ENCODE data around the gene NOX3.
A peak's percentile ranks its signal among the peaks of the same experiment; 100 is the strongest.
"Not testable (repeated sequence)": the region's sequence is repeated elsewhere in the genome, so short reads cannot be mapped to it uniquely, and the experiment has no call there.

Gene NOX3

GRCh38 chr6:155466539-155466938 lies 10.9 kb upstream of the NOX3 start:
- H3K27me3 ChIP-seq (ENCODE audit: low read depth, low read length) = no peaks in the 10 kb centered on the region
- peaks cover 0 to 4% of the 10 kb centered on the region in 2 donors for H3K9me3 ChIP-seq (ENCODE audit: control insufficient read depth in 1 of 2, low read length in 2 of 2)
- H3K4me1 ChIP-seq (ENCODE audit: control insufficient read depth in 1 of 2, insufficient read depth in 2 of 2, low read length in 2 of 2) = peaks cover 0 to 3% of the 10 kb centered on the region in 2 donors
- H3K36me3 ChIP-seq (ENCODE audit: control insufficient read depth in 1 of 2, insufficient read depth in 2 of 2, low read length in 2 of 2) = no peaks in the 10 kb centered on the region
- no peak overlapping the region for H3K27ac ChIP-seq (ENCODE audit: low read length)
- H3K4me3 ChIP-seq (ENCODE audit: low read depth in 1 of 2, low read length in 2 of 2) = no peak overlapping the region

GRCh38 chr6:155461556-155461955 lies 5.9 kb upstream of the NOX3 start:
- Histone ChIP-seq H3K4me3 (ENCODE audit: low read depth in 1 of 2, low read length in 2 of 2) (peak overlapping the region in 1 of 2 donors; percentile 31), H3K36me3 (ENCODE audit: control insufficient read depth in 1 of 2, insufficient read depth in 2 of 2, low read length in 2 of 2) (no peaks in the 10 kb centered on the region), H3K27me3 (ENCODE audit: low read depth, low read length) (no peaks in the 10 kb centered on the region), H3K27ac (ENCODE audit: low read length) (peak overlapping the region; percentile 4), H3K9me3 (ENCODE audit: control insufficient read depth in 1 of 2, low read length in 2 of 2) (no peaks in the 10 kb centered on the region), H3K4me1 (ENCODE audit: control insufficient read depth in 1 of 2, insufficient read depth in 2 of 2, low read length in 2 of 2) (peaks cover 0 to 3% of the 10 kb centered on the region in 2 donors)

- H3K27me3 ChIP-seq (ENCODE audit: low read depth, low read length) = no peaks in the 10 kb centered on the region
- no peak overlapping the region for H3K4me3 ChIP-seq (ENCODE audit: low read depth in 1 of 2, low read length in 2 of 2)
- H3K36me3 ChIP-seq (ENCODE audit: control insufficient read depth in 1 of 2, insufficient read depth in 2 of 2, low read length in 2 of 2) = no peaks in the 10 kb centered on the region
These were observed 1.2 kb downstream of the NOX3 start for GRCh38 chr6:155454471-155454870.

GRCh38 chr6:155454008-155454407 lies 1.6 kb downstream of the NOX3 start:
- H3K4me3 ChIP-seq (ENCODE audit: low read depth in 1 of 2, low read length in 2 of 2) = no peak overlapping the region
- no peaks in the 10 kb centered on the region for H3K9me3 ChIP-seq (ENCODE audit: control insufficient read depth in 1 of 2, low read length in 2 of 2)
- peaks cover 0 to 6% of the 10 kb centered on the region in 2 donors for H3K4me1 ChIP-seq (ENCODE audit: control insufficient read depth in 1 of 2, insufficient read depth in 2 of 2, low read length in 2 of 2)
- no peak overlapping the region for H3K27ac ChIP-seq (ENCODE audit: low read length)
- no peaks in the 10 kb centered on the region for H3K36me3 ChIP-seq (ENCODE audit: control insufficient read depth in 1 of 2, insufficient read depth in 2 of 2, low read length in 2 of 2)
- H3K27me3 ChIP-seq (ENCODE audit: low read depth, low read length) = no peaks in the 10 kb centered on the region

More at GRCh38 chr6:155454471-155454870, 1.2 kb downstream of the NOX3 start:
- Histone ChIP-seq H3K27ac (ENCODE audit: low read length) (no peak overlapping the region), H3K9me3 (ENCODE audit: control insufficient read depth in 1 of 2, low read length in 2 of 2) (no peaks in the 10 kb centered on the region), H3K4me1 (ENCODE audit: control insufficient read depth in 1 of 2, insufficient read depth in 2 of 2, low read length in 2 of 2) (peaks cover 0 to 1% of the 10 kb centered on the region in 2 donors)

GRCh38 chr6:155452576-155452975 lies 3.1 kb downstream of the NOX3 start:
- H3K27me3 ChIP-seq (ENCODE audit: low read depth, low read length) = no peaks in the 10 kb centered on the region
- H3K4me1 ChIP-seq (ENCODE audit: control insufficient read depth in 1 of 2, insufficient read depth in 2 of 2, low read length in 2 of 2) = peaks cover 0 to 11% of the 10 kb centered on the region in 2 donors
- no peaks in the 10 kb centered on the region for H3K36me3 ChIP-seq (ENCODE audit: control insufficient read depth in 1 of 2, insufficient read depth in 2 of 2, low read length in 2 of 2)
- no peaks in the 10 kb centered on the region for H3K9me3 ChIP-seq (ENCODE audit: control insufficient read depth in 1 of 2, low read length in 2 of 2)
- no peak overlapping the region for H3K27ac ChIP-seq (ENCODE audit: low read length)
- H3K4me3 ChIP-seq (ENCODE audit: low read depth in 1 of 2, low read length in 2 of 2) = no peak overlapping the region

- not testable (repeated sequence) for H3K9me3 ChIP-seq (ENCODE audit: control insufficient read depth in 1 of 2, low read length in 2 of 2); H3K27me3 ChIP-seq (ENCODE audit: low read depth, low read length); H3K36me3 ChIP-seq (ENCODE audit: control insufficient read depth in 1 of 2, insufficient read depth in 2 of 2, low read length in 2 of 2); H3K27ac ChIP-seq (ENCODE audit: low read length); H3K4me3 ChIP-seq (ENCODE audit: low read depth in 1 of 2, low read length in 2 of 2)
- peaks cover 0 to 11% of the 10 kb centered on the region in 2 donors for H3K4me1 ChIP-seq (ENCODE audit: control insufficient read depth in 1 of 2, insufficient read depth in 2 of 2, low read length in 2 of 2)
These were observed 4.1 kb downstream of the NOX3 start for GRCh38 chr6:155451530-155451929.

- H3K27ac ChIP-seq (ENCODE audit: low read length) = no peak overlapping the region
- H3K4me3 ChIP-seq (ENCODE audit: low read depth in 1 of 2, low read length in 2 of 2) = no peak overlapping the region
- no peaks in the 10 kb centered on the region for H3K9me3 ChIP-seq (ENCODE audit: control insufficient read depth in 1 of 2, low read length in 2 of 2)
- H3K27me3 ChIP-seq (ENCODE audit: low read depth, low read length) = no peaks in the 10 kb centered on the region
- H3K36me3 ChIP-seq (ENCODE audit: control insufficient read depth in 1 of 2, insufficient read depth in 2 of 2, low read length in 2 of 2) = no peaks in the 10 kb centered on the region
- H3K4me1 ChIP-seq (ENCODE audit: control insufficient read depth in 1 of 2, insufficient read depth in 2 of 2, low read length in 2 of 2) = peaks cover 0 to 11% of the 10 kb centered on the region in 2 donors
These were observed 5.4 kb downstream of the NOX3 start for GRCh38 chr6:155450240-155450581.

GRCh38 chr6:155449450-155450239 lies 6.0 kb downstream of the NOX3 start:
- H3K36me3 ChIP-seq (ENCODE audit: control insufficient read depth in 1 of 2, insufficient read depth in 2 of 2, low read length in 2 of 2) = no peaks in the 10 kb centered on the region
- H3K4me3 ChIP-seq (ENCODE audit: low read depth in 1 of 2, low read length in 2 of 2) = no peak overlapping the region
- H3K27ac ChIP-seq (ENCODE audit: low read length) = no peak overlapping the region

GRCh38 chr6:155448668-155449449 lies 6.8 kb downstream of the NOX3 start:
- H3K27ac ChIP-seq (ENCODE audit: low read length) = no peak overlapping the region
- peaks cover 0 to 11% of the 10 kb centered on the region in 2 donors for H3K4me1 ChIP-seq (ENCODE audit: control insufficient read depth in 1 of 2, insufficient read depth in 2 of 2, low read length in 2 of 2)
- no peak overlapping the region for H3K4me3 ChIP-seq (ENCODE audit: low read depth in 1 of 2, low read length in 2 of 2)
- H3K9me3 ChIP-seq (ENCODE audit: control insufficient read depth in 1 of 2, low read length in 2 of 2) = no peaks in the 10 kb centered on the region
- no peaks in the 10 kb centered on the region for H3K27me3 ChIP-seq (ENCODE audit: low read depth, low read length)
- no peaks in the 10 kb centered on the region for H3K36me3 ChIP-seq (ENCODE audit: control insufficient read depth in 1 of 2, insufficient read depth in 2 of 2, low read length in 2 of 2)

More at GRCh38 chr6:155449450-155450239, 6.0 kb downstream of the NOX3 start:
- no peaks in the 10 kb centered on the region for H3K27me3 ChIP-seq (ENCODE audit: low read depth, low read length)
- H3K4me1 ChIP-seq (ENCODE audit: control insufficient read depth in 1 of 2, insufficient read depth in 2 of 2, low read length in 2 of 2) = peaks cover 0 to 11% of the 10 kb centered on the region in 2 donors
- no peaks in the 10 kb centered on the region for H3K9me3 ChIP-seq (ENCODE audit: control insufficient read depth in 1 of 2, low read length in 2 of 2)

GRCh38 chr6:155447949-155448348 lies 7.7 kb downstream of the NOX3 start:
- Histone ChIP-seq H3K27me3 (ENCODE audit: low read depth, low read length) (no peaks in the 10 kb centered on the region), H3K4me3 (ENCODE audit: low read depth in 1 of 2, low read length in 2 of 2) (no peak overlapping the region), H3K9me3 (ENCODE audit: control insufficient read depth in 1 of 2, low read length in 2 of 2) (no peaks in the 10 kb centered on the region), H3K4me1 (ENCODE audit: control insufficient read depth in 1 of 2, insufficient read depth in 2 of 2, low read length in 2 of 2) (peaks cover 0 to 11% of the 10 kb centered on the region in 2 donors), H3K36me3 (ENCODE audit: control insufficient read depth in 1 of 2, insufficient read depth in 2 of 2, low read length in 2 of 2) (no peaks in the 10 kb centered on the region), H3K27ac (ENCODE audit: low read length) (no peak overlapping the region)

GRCh38 chr6:155444952-155445903 lies 10.4 kb downstream of the NOX3 start:
- H3K36me3 ChIP-seq (ENCODE audit: control insufficient read depth in 1 of 2, insufficient read depth in 2 of 2, low read length in 2 of 2) = no peaks in the 10 kb centered on the region
- peaks cover 0 to 11% of the 10 kb centered on the region in 2 donors for H3K4me1 ChIP-seq (ENCODE audit: control insufficient read depth in 1 of 2, insufficient read depth in 2 of 2, low read length in 2 of 2)
- no peak overlapping the region for H3K27ac ChIP-seq (ENCODE audit: low read length)
- no peaks in the 10 kb centered on the region for H3K9me3 ChIP-seq (ENCODE audit: control insufficient read depth in 1 of 2, low read length in 2 of 2)
- H3K27me3 ChIP-seq (ENCODE audit: low read depth, low read length) = no peaks in the 10 kb centered on the region
- H3K4me3 ChIP-seq (ENCODE audit: low read depth in 1 of 2, low read length in 2 of 2) = no peak overlapping the region

All from muscle layer of duodenum (tissue), 2 donors.